HCEC 1CT (cell line): ENCODE measurements around the gene PFKFB3.
"Not testable (repeated sequence)": the region's sequence is repeated elsewhere in the genome, so short reads cannot be mapped to it uniquely, and the experiment has no call there.

ENCODE experiments used
- DNase-seq: peaks from one replicate; pipeline ENCODE4 v3.0.0-alpha.2; 2017

The PFKFB3 gene

DNA sequence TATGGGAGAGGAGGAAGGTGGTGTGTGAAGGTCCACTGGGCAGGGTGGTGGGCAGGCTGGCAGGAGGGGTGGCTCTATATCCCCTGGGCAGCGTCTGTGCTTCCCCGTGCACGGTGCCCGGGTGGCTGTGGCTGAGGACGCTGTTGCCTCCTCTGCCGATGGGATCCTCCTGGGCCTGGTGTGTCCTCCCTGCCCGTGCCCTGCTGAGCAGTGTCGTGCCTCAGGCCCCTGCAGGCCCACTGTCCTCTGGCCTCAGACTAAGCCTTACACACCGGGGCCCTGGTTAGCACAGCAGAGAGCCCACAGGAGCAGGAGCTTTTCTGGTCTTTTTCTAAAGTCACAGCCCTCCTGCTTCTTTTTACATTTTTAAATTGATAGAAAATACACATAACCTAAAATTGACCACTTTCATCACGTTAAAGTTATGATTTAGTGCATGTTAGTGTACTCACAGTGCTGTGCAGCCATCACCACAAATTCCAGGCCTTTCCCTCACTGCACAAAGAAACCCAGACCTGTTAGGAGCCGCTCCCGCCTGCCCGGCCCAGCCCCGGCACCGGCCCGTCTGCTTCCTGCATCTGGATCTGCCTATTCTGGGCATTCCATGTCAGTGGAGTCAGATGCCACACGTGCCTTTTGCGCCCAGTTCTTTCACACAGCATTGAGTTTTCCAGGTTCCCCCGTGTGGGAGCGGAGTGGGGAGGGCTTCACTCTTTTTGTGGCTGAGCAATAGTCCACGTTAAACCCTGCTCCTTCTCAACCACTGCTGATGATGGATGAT, 19.4 kb downstream of the PFKFB3 start:
- no peak for DNase-seq

GRCh38 chr10:6222755-6223154, 20.0 kb downstream of the PFKFB3 start:
- DNase-seq, result no peak

GRCh38 chr10:6223981-6224380, 21.2 kb downstream of the PFKFB3 start:
- no peak for DNase-seq

- no peak for DNase-seq
Measured at GRCh38 chr10:6224781-6225180, 22.0 kb downstream of the PFKFB3 start.

GRCh38 chr10:6225263-6225814, 22.6 kb downstream of the PFKFB3 start:
- no peak for DNase-seq

- DNase-seq, result no peak
Measured at GRCh38 chr10:6226216-6226615, 23.5 kb downstream of the PFKFB3 start.

- no peak for DNase-seq
Measured at GRCh38 chr10:6227346-6227745, 24.6 kb downstream of the PFKFB3 start.

DNA sequence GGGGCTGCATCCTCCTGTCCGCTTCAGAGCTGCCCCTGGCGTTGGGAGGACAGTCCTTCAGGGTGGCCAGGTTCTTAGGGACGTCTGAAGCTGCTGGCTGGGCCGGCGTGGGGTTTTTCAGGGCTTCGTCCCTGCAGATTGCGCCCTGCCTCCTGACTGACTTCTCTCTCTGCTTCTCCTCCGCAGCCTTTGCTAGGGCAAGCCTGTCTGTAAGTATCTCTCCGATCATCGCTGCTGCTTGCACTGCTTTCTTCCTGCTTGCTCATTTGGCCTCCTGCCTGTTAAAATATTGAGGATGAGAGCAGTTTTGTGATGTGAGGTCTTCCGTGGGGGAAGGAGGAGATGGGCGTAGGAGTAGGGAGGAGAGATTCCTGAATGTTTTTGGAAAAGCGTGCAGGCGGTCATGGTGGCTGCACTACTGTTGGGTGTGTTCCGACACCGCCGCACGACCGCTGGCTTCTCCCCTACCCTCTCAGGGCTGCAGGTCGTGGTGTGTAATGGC, 25.3 kb downstream of the PFKFB3 start:
- DNase-seq, result no peak

DNA sequence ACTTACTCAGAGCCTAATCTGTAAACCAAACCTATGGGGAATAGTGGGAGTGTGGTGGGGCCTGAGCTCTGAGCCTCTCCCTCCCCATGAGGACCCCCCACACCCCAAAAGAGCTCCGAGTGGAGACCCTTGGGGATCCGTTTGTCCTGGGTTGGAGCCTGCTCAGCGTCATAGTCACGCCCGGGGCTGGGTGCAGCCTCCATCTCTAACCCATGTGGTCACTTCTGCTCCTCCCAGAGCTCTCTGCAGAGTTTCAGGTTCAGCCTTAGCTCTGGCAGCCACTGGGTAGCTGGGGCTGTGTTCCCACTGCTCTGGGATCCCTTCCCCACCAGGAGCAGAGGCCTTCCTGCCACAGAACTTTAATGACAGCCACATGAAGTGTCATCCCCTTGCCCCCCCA, 25.9 kb downstream of the PFKFB3 start:
- no peak for DNase-seq

DNA sequence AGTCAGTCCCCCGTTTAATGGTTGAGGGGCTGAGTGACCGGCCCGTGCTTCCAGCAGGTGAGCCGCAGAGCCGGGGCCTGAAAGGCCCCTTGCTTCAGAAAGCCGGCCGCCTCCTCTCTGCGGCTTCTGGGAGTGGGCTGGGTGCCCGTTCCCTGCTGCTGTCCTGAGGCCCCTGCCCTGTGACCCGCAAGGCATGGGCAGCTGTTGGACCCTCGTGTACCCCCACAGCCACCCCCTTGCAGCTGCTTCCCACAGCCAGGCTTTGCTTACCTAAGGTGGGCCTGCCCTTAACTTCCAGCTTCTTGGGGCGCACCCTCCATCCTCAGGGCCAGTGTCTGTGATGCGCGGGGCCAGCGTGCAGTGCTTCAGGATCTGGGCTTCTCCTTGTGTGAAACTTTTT, 26.6 kb downstream of the PFKFB3 start:
- DNase-seq, result no peak

GRCh38 chr10:6229746-6230145, 27.0 kb downstream of the PFKFB3 start:
- no peak for DNase-seq

- no peak for DNase-seq
Measured at GRCh38 chr10:6230315-6230714, 27.6 kb downstream of the PFKFB3 start.

- DNase-seq, result no peak
Measured at GRCh38 chr10:6231146-6231545, 28.4 kb downstream of the PFKFB3 start.

DNA sequence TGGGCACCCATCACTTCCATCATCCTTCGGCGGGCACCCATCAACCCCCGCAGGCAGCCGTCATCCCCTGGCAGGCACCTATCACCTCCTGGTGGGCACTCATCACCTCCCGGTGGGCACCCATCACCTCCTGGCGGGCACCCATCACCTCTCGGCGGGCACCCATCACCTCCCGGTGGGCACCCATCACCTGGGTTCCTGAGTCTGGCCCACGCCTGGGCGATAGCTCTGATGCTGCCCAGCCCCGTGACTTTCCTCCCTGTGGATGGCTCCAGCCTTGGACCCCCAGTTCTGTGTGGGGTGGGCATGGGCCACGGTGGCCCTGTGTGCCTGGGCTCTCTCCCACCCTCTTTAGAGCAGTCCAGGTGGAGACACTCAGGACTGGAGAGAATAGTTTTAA, 29.0 kb downstream of the PFKFB3 start:
- DNase-seq, result no peak

GRCh38 chr10:6232225-6232807, 29.6 kb downstream of the PFKFB3 start:
- DNase-seq, result no peak

- DNase-seq, result no peak
Measured at GRCh38 chr10:6232846-6233724, 30.4 kb downstream of the PFKFB3 start.

DNA sequence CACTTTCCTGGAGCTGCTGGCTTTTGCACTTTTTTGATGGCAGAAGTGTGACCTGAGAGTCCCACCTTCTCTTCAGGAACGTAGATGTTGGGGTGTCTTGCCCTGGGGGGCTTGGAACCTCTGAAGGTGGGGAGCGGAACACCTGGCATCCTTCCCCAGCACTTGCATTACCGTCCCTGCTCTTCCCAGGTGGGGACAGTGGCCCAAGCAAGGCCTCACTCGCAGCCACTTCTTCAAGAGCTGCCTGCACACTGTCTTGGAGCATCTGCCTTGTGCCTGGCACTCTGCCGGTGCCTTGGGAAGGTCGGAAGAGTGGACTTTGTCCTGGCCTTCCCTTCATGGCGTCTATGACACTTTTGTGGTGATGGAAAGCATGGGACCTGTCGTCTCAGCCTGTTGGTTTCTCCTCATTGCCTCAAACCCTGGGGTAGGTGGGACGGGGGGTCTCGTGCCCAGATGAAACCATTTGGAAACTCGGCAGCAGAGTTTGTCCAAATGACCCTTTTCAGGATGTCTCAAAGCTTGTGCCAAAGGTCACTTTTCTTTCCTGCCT, 31.1 kb downstream of the PFKFB3 start:
- no peak for DNase-seq

- no peak for DNase-seq
Measured at GRCh38 chr10:6234371-6234770, 31.6 kb downstream of the PFKFB3 start.

DNA sequence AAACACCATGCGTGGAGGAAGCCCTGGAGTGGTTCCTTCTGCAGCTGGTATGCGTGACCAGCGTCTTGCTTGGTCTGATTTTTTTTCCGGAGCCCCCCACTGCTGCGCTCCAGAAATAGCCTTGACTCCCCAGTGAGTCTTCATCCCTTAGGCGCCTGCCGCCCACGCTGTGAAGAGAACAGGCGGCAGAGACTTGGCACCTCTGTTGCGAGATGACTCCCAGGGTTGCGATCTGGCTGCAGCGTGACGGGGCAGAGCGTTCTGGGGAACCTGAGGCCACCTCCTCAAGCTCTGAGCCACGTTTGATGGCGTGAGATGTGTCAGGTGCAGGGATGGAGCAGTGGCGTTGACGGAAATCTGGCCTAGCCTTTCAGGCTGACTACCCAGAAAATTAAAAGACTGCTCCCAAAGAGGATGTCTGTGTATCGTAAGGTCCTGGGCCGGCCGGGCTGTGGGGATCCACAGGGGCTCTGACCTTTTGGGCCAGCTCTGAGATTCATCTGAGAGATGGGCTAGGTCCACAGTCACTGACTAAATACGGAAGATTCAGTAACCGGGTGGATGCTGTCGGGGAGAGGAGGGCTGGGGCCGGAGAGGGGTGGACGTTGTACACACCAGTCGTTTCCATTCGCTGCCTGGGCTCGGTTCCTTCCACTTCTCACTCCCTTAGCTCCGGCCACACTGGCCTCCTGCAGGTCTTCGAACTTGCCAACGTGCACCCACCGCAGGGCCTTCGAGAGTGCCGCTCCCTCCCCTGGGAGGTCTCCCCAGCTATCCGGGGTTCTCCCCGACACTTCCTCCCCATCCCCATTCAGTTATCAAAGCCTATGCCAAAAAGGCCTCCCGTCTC, 33.8 kb downstream of the PFKFB3 start:
- no peak for DNase-seq

- DNase-seq, result no peak
Measured at GRCh38 chr10:6237199-6237530, 34.4 kb downstream of the PFKFB3 start.

DNA sequence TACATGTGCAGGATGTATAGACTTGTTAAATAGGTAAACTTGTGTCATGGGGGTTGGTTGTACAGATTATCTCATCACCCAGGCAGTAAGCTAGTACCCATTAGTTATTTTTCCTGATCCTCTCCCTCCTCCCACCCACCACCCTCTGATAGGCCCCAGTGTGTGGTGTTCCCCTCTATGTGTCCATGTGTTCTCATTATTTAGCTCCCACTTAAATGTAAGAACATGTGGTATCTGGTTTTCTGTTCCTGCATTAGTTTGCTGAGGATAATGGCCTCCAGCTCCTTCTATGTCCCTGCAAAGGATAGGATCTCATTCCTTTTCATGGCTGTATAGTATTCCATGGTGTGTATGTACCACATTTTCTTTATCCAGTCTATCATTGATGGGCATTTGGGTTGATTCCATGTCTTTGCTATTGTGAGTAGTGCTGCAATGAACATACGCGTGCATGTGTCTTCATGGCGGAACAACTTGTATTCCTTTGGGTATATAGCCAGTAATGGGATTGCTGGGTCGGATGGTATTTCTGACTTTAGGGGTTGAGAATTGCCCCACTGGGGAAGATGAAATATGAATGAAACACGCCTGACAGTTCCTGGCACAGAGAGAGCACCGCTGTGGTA, 36.0 kb downstream of the PFKFB3 start:
- DNase-seq, result not testable (repeated sequence)
